IMR-90 (cell line): Measurements from ENCODE around the gene PON1. TPM values are rescaled to one million over a fixed set of nuclear protein-coding genes. Genes with fewer than 3 reads are reported as not detected.

Experiments used
- ATAC-seq: fragments of 200-7000 bp; cut with Tn5 transposase; 2 replicates; pipeline ENCODE4 v1.9.1; 2020; ENCODE audit warnings: low read depth, mild to moderate bottlenecking, moderate library complexity
- BruUV-seq: library from RNA; stranded (reverse); fragments of 400-500 nt; replicated peaks from 2 replicates; lab custom pipeline; 2021; lab: Mats Ljungman, UMichigan
- CTCF ChIA-PET: fragments of 300-600 bp; formaldehyde crosslinking; extraction: SDS; loops from one replicate; lab custom pipeline; 2021; ENCODE audit warnings: antibody characterized with exemption; lab: Yijun Ruan, JAX
- POLR2A ChIA-PET: fragments of 300-600 bp; sonication (Branson Sonifier 250); formaldehyde crosslinking; loops from one replicate; lab custom pipeline; 2022; ENCODE audit warnings: antibody characterized with exemption; ENCODE audit not compliant: unreplicated experiment; lab: Charles Lee
- DNase-seq: peaks from one replicate; pipeline ENCODE4 v3.0.0; 2013
- H2AFZ ChIP-seq: replicated peaks from 2 replicates; pipeline ENCODE3; 2013; ENCODE audit warnings: low read length, mild to moderate bottlenecking; ENCODE audit not compliant: poor library complexity
- H2AK5ac ChIP-seq: 2 replicates; pipeline ENCODE4 v1.6.1; 2013; ENCODE audit warnings: low read depth, low read length, inconsistent platforms
- H2AK9ac ChIP-seq: replicated peaks from 2 replicates; pipeline ENCODE3; 2013; ENCODE audit warnings: mild to moderate bottlenecking, low read depth, low read length, moderate library complexity; ENCODE audit not compliant: poor library complexity
- H2BK120ac ChIP-seq: 2 replicates; pipeline ENCODE4 v1.6.1; 2013; ENCODE audit warnings: low read depth, low read length, inconsistent platforms
- H2BK15ac ChIP-seq: 3 replicates; pipeline ENCODE4 v1.6.1; 2013; ENCODE audit warnings: low read depth, low read length, inconsistent platforms
- H2BK20ac ChIP-seq: 2 replicates; pipeline ENCODE4 v1.6.1; 2013; ENCODE audit warnings: low read depth, mild to moderate bottlenecking, inconsistent platforms, low read length, moderate library complexity
- H2BK5ac ChIP-seq: 2 replicates; pipeline ENCODE4 v1.6.1; 2013; ENCODE audit warnings: mild to moderate bottlenecking, low read depth, low read length, inconsistent platforms; ENCODE audit not compliant: poor library complexity, severe bottlenecking
- H3K14ac ChIP-seq: replicated peaks from 2 replicates; pipeline ENCODE4 v1.6.1; 2013; ENCODE audit warnings: low read depth, low read length, inconsistent platforms
- H3K18ac ChIP-seq: 2 replicates; pipeline ENCODE4 v1.6.1; 2013; ENCODE audit warnings: low read depth, low read length, control low read depth
- H3K23ac ChIP-seq: 2 replicates; pipeline ENCODE4 v1.6.1; 2013; ENCODE audit warnings: low read depth, low read length, inconsistent platforms
- H3K27ac ChIP-seq: 2 replicates; pipeline ENCODE4 v1.5.1; 2013; ENCODE audit warnings: mild to moderate bottlenecking, control low read depth, low read length; ENCODE audit not compliant: insufficient read depth
- H3K27me3 ChIP-seq: 2 replicates; pipeline ENCODE4 v1.6.1; 2013; ENCODE audit warnings: low read length; ENCODE audit not compliant: control insufficient read depth, insufficient read depth
- H3K36me3 ChIP-seq: 2 replicates; pipeline ENCODE4 v1.6.1; 2013; ENCODE audit warnings: low read length, mixed read lengths; ENCODE audit not compliant: control insufficient read depth, insufficient read depth
- H3K4ac ChIP-seq: 2 replicates; pipeline ENCODE4 v1.6.1; 2013; ENCODE audit warnings: low read depth, low read length, inconsistent platforms
- H3K4me1 ChIP-seq: 2 replicates; pipeline ENCODE4 v1.6.1; 2013; ENCODE audit warnings: low read length, mixed read lengths; ENCODE audit not compliant: control insufficient read depth, insufficient read depth
- H3K4me2 ChIP-seq: 2 replicates; pipeline ENCODE4 v1.6.1; 2013; ENCODE audit warnings: low read depth, mild to moderate bottlenecking, control low read depth, low read length, moderate library complexity
- H3K4me3 ChIP-seq: 2 replicates; pipeline ENCODE4 v1.5.1; 2013; ENCODE audit warnings: low read depth, mild to moderate bottlenecking, control low read depth, low read length, moderate library complexity; ENCODE audit not compliant: insufficient read depth
- H3K56ac ChIP-seq: 2 replicates; pipeline ENCODE4 v1.6.1; 2013; ENCODE audit warnings: low read length, inconsistent platforms; ENCODE audit not compliant: insufficient read depth; ENCODE audit errors: extremely low read depth
- H3K79me1 ChIP-seq, 2 experiments: 2 replicates each; pipeline ENCODE4 v1.6.1; 2013; ENCODE audit warnings: low read length in 2 of 2, inconsistent platforms in 1 of 2, low read depth in 1 of 2
- H3K9ac ChIP-seq: 2 replicates; pipeline ENCODE4 v1.6.1; 2013; ENCODE audit warnings: low read depth, low read length, control low read depth
- H3K9me1 ChIP-seq: 2 replicates; pipeline ENCODE4 v1.6.1; 2013; ENCODE audit warnings: low read length, inconsistent platforms; ENCODE audit not compliant: insufficient read depth
- H3K9me3 ChIP-seq: 2 replicates; pipeline ENCODE4 v1.6.1; 2013; ENCODE audit warnings: low read length; ENCODE audit not compliant: control insufficient read depth, insufficient read depth
- H4K20me1 ChIP-seq: 2 replicates; pipeline ENCODE4 v1.6.1; 2013; ENCODE audit warnings: low read length, inconsistent platforms; ENCODE audit not compliant: insufficient read depth
- H4K5ac ChIP-seq: 2 replicates; pipeline ENCODE4 v1.6.1; 2013; ENCODE audit warnings: mild to moderate bottlenecking, low read depth, low read length, control low read depth
- H4K8ac ChIP-seq, 2 experiments: 2 replicates each; pipeline ENCODE4 v1.6.1; 2013; ENCODE audit warnings: low read depth in 2 of 2, low read length in 2 of 2, control low read depth in 1 of 2, inconsistent platforms in 1 of 2
- H4K91ac ChIP-seq: 2 replicates; pipeline ENCODE4 v1.6.1; 2013; ENCODE audit warnings: low read depth, low read length, inconsistent platforms; ENCODE audit not compliant: insufficient read depth
- CEBPB ChIP-seq: IDR thresholded peaks from 2 replicates; pipeline ENCODE4 v1.6.1; 2012; ENCODE audit warnings: low read depth, low read length, improper control_type of control experiment
- FOS ChIP-seq: fragments of 150-350 bp; IDR thresholded peaks from 2 replicates; pipeline ENCODE4 v1.6.1; 2016; ENCODE audit warnings: low read depth, low read length
- MXI1 ChIP-seq: IDR thresholded peaks from 2 replicates; pipeline ENCODE4 v1.6.1; 2012; ENCODE audit warnings: low read depth, mild to moderate bottlenecking, low read length, moderate library complexity, borderline replicate concordance
- NFE2L2 ChIP-seq: fragments of 150-350 bp; IDR thresholded peaks from 2 replicates; pipeline ENCODE4 v1.6.1; 2016; ENCODE audit warnings: low read depth, mild to moderate bottlenecking, low read length
- RCOR1 ChIP-seq: IDR thresholded peaks from 2 replicates; pipeline ENCODE4 v1.6.1; 2012; ENCODE audit warnings: mild to moderate bottlenecking, low read length, improper control_type of control experiment; ENCODE audit not compliant: insufficient replicate concordance
- RFX5 ChIP-seq: IDR thresholded peaks from 2 replicates; pipeline ENCODE4 v1.8.0; 2012; ENCODE audit warnings: low read depth, mild to moderate bottlenecking, low read length, moderate library complexity
- WGBS, 2 experiments: methylation state at CpG; one replicate each; pipeline versions ENCODE4 v1.1.5 to v1.1.7; 2013; ENCODE audit warnings: missing lambda C conversion rate in 2 of 2; ENCODE audit not compliant: insufficient read length in 1 of 2; ENCODE audit errors: extremely low coverage in 2 of 2; 5-methylcytosine and 5-hydroxymethylcytosine counted together
- dilution Hi-C: fragments of 300-500 bp; cut with HindIII; formaldehyde crosslinking; loops from one replicate; pipeline ENCODE4 v1.14.3; 2018; ENCODE audit warnings: low sequenced_read_pairs; ENCODE audit not compliant: unreplicated experiment
- in situ Hi-C: fragments of 300-500 bp; cut with MboI; formaldehyde crosslinking; loops from 3 replicates; pipeline ENCODE4 v1.14.3; 2019; ENCODE audit warnings: low sequenced_read_pairs, inconsistent platforms, mixed read lengths
- intact Hi-C: fragments of 100-400 bp; cut with micrococcal nuclease; formaldehyde crosslinking; loops from 2 replicates; pipeline ENCODE4 v1.10.0; 2022
- polyA plus RNA-seq, 3 experiments: library from polyadenylated mRNA; depleted of rRNA; stranded (reverse); fragments of >200 nt; gene quantifications; 2 replicates each; pipeline ENCODE4 v1.2.3, GENCODE V29; 2012; ENCODE audit warnings: low replicate concordance in 1 of 3
- total RNA-seq: library from RNA; depleted of rRNA; stranded (reverse); fragments of >200 nt; gene quantifications from 2 replicates; pipeline ENCODE4 v1.2.3, GENCODE V29; 2012
- TF ChIP-seq, protein P1 (sequence below): fragments of 150-350 bp; IDR thresholded peaks from 2 replicates; pipeline ENCODE4 v1.6.1; 2016; ENCODE audit warnings: low read depth, mild to moderate bottlenecking, low read length, moderate library complexity, borderline replicate concordance
- TF ChIP-seq, protein P2 (sequence below): conservative IDR thresholded peaks from 2 replicates; pipeline ENCODE4 v1.5.1; 2012; ENCODE audit warnings: mild to moderate bottlenecking, low read depth, low read length, improper control_type of control experiment

PON1 gene
- total and polyA plus RNA-seq, 2 of the 4 experiments (the other 2 are of a cell fraction), result not detected

DNA sequence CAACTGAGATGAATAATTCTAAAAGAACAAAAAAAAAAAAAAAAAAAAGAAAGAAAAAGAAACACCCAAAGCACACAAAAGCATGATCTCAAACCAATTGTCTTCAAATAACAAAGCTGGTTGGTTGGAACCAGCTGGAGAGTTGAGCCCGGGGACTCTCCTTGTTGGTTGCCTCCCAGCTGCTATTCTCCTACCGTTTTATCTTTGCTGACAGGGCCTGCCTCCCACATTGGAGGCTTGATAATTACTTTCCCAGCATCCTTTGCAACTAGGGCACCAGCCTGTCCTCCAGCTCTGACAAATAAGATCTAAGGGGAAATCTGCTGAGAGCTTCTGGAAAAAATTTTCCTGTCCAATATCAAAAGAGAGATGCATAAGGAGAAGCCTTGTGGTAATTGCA lies 6.8 kb downstream of the PON1 start:
- DNase-seq, result no peak
- TF ChIP-seq RFX5, result no peak
- no peak for TF ChIP-seq RCOR1
- TF ChIP-seq NFE2L2, result no peak
- no peak for TF ChIP-seq MXI1
- TF ChIP-seq, protein P1, sequence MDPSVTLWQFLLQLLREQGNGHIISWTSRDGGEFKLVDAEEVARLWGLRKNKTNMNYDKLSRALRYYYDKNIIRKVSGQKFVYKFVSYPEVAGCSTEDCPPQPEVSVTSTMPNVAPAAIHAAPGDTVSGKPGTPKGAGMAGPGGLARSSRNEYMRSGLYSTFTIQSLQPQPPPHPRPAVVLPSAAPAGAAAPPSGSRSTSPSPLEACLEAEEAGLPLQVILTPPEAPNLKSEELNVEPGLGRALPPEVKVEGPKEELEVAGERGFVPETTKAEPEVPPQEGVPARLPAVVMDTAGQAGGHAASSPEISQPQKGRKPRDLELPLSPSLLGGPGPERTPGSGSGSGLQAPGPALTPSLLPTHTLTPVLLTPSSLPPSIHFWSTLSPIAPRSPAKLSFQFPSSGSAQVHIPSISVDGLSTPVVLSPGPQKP, result no peak
- TF ChIP-seq FOS, result no peak
- no peak for TF ChIP-seq CEBPB
- TF ChIP-seq, protein P2, sequence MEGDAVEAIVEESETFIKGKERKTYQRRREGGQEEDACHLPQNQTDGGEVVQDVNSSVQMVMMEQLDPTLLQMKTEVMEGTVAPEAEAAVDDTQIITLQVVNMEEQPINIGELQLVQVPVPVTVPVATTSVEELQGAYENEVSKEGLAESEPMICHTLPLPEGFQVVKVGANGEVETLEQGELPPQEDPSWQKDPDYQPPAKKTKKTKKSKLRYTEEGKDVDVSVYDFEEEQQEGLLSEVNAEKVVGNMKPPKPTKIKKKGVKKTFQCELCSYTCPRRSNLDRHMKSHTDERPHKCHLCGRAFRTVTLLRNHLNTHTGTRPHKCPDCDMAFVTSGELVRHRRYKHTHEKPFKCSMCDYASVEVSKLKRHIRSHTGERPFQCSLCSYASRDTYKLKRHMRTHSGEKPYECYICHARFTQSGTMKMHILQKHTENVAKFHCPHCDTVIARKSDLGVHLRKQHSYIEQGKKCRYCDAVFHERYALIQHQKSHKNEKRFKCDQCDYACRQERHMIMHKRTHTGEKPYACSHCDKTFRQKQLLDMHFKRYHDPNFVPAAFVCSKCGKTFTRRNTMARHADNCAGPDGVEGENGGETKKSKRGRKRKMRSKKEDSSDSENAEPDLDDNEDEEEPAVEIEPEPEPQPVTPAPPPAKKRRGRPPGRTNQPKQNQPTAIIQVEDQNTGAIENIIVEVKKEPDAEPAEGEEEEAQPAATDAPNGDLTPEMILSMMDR, result no peak
- Histone ChIP-seq H3K27ac (no peak overlapping the region), H2BK120ac (no peak overlapping the region), H4K91ac (no peak overlapping the region), H3K27me3 (no peaks in the 10 kb centered on the region), H3K4me1 (no peaks in the 10 kb centered on the region), H4K5ac (no peak overlapping the region), H3K9me3 (no peaks in the 10 kb centered on the region), H3K4me2 (no peak overlapping the region), H3K18ac (no peak overlapping the region), H3K14ac (no peak overlapping the region), H3K9ac (no peak overlapping the region), H3K56ac (no peak overlapping the region), H2AFZ (no peak overlapping the region), H4K20me1 (no peaks in the 10 kb centered on the region), H2BK20ac (no peak overlapping the region), H2AK5ac (no peak overlapping the region), H2AK9ac (no peak overlapping the region), H3K36me3 (no peaks in the 10 kb centered on the region), H2BK5ac (no peak overlapping the region), H3K79me1 (no peaks in the 10 kb centered on the region), H3K9me1 (no peaks in the 10 kb centered on the region), H3K23ac (no peak overlapping the region), H3K4me3 (no peak overlapping the region), H2BK15ac (no peak overlapping the region), H4K8ac (no peak overlapping the region), H3K4ac (no peak overlapping the region)
- CTCF ChIA-PET, result no interaction called here
- in situ Hi-C loops, result no loop called here
- ATAC-seq, result no peak
- intact Hi-C loops, result no loop called here
- dilution Hi-C loops, result no loop called here
- BruUV-seq, result no TSS peak
- POLR2A ChIA-PET, result no interaction called here
- no CpG with 5 or more reads among the region's 2 CpGs for WGBS, 2 experiments
